Peyer's patch (tissue), 4 donors: ENCODE results near the gene SRPK2. TPM values are rescaled to one million over a fixed set of nuclear protein-coding genes. Genes with fewer than 3 reads are reported as not detected.
"Not testable (repeated sequence)": the region's sequence is repeated elsewhere in the genome, so short reads cannot be mapped to it uniquely, and the experiment has no call there.

Experiments used
- DNase-seq, 3 donors: peaks; one replicate each; pipeline ENCODE4 v3.0.0-alpha.2; 2017 to 2019
- H3K27ac ChIP-seq, 4 donors: fragments of 200-600 bp; sonication (generic); one replicate each; pipeline ENCODE4 v1.5.1; 2016 to 2019
- H3K27me3 ChIP-seq, 2 donors: fragments of 200-600 bp; sonication (generic); one replicate each; pipeline ENCODE4 v1.5.1; 2019
- H3K36me3 ChIP-seq, 3 donors: fragments of 200-600 bp; sonication (generic); one replicate each; pipeline ENCODE4 v1.5.1; 2016 to 2019
- H3K4me1 ChIP-seq, 4 donors: fragments of 200-600 bp; sonication (generic); one replicate each; pipeline ENCODE4 v1.5.1; 2016 to 2019
- H3K4me3 ChIP-seq, 4 donors: fragments of 200-600 bp; sonication (generic); 1 replicate in 3 of 4; 2 replicates in 1 of 4; pipeline ENCODE4 v1.5.1; 2016 to 2019; ENCODE audit warnings: mild to moderate bottlenecking in 1 of 4
- H3K9me3 ChIP-seq, 4 donors: fragments of 200-600 bp; sonication (generic); one replicate each; pipeline ENCODE4 v1.5.1; 2016 to 2019; ENCODE audit warnings: mild to moderate bottlenecking in 1 of 4
- CTCF ChIP-seq, 6 experiments: fragments of 450-650 bp in 4 of 6; fragments of 200-600 bp in 2 of 6; sonication (generic) in 1 of 6; IDR thresholded peaks; one replicate each; pipeline ENCODE4 v1.5.1; 2017 to 2019; ENCODE audit warnings: antibody characterized with exemption in 6 of 6, mild to moderate bottlenecking in 3 of 6, moderate library complexity in 1 of 6
- POLR2A ChIP-seq, 2 donors: fragments of 450-650 bp; IDR thresholded peaks; one replicate each; pipeline ENCODE4 v1.5.1; 2017; ENCODE audit warnings: antibody characterized with exemption in 2 of 2, mild to moderate bottlenecking in 2 of 2, moderate library complexity in 2 of 2
- total RNA-seq, 4 donors: library from RNA; depleted of rRNA; stranded (reverse); fragments of >200 nt; gene quantifications; one replicate each; pipeline ENCODE4 v1.1.0, GENCODE V29; 2016

Gene SRPK2
- total RNA-seq, 4 donors from 2014 or later = 25.7 to 96.6 (median 33.6) TPM

GRCh38 chr7:105365541-105366534 is 22.9 kb downstream of the SRPK2 start:
- Histone ChIP-seq H3K4me1 (no peaks in the 10 kb centered on the region), H3K27ac (no peak overlapping the region), H3K27me3 (no peaks in the 10 kb centered on the region), H3K36me3 (no peaks in the 10 kb centered on the region), H3K4me3 (no peak overlapping the region), H3K9me3 (peaks cover 0 to 3% (median 0%) of the 10 kb centered on the region in 4 donors)
- no peak for TF ChIP-seq POLR2A (IDR thresholded peaks at IDR 0.05)
- TF ChIP-seq CTCF (IDR thresholded peaks at IDR 0.05) = no peak
- DNase-seq = no peak

- peaks cover 0 to 3% (median 0%) of the 10 kb centered on the region in 4 donors for H3K9me3 ChIP-seq
- H3K27ac ChIP-seq = no peak overlapping the region
- DNase-seq = no peak
- TF ChIP-seq POLR2A (IDR thresholded peaks at IDR 0.05) (no peak), CTCF (IDR thresholded peaks at IDR 0.05) (no peak)
- H3K36me3 ChIP-seq = no peaks in the 10 kb centered on the region
- H3K27me3 ChIP-seq = no peaks in the 10 kb centered on the region
- no peaks in the 10 kb centered on the region for H3K4me1 ChIP-seq
- no peak overlapping the region for H3K4me3 ChIP-seq
These were observed 24.0 kb downstream of the SRPK2 start for GRCh38 chr7:105364684-105365083.

- not testable (repeated sequence) for H3K4me3 ChIP-seq, DNase-seq, H3K27ac ChIP-seq, H3K9me3 ChIP-seq, H3K4me1 ChIP-seq, H3K27me3 ChIP-seq, H3K36me3 ChIP-seq
These were observed 25.1 kb downstream of the SRPK2 start for GRCh38 chr7:105363657-105364056.

GRCh38 chr7:105362685-105363084 is 26.0 kb downstream of the SRPK2 start:
- not testable (repeated sequence) for H3K9me3 ChIP-seq, H3K36me3 ChIP-seq

GRCh38 chr7:105361995-105362394 is 26.7 kb downstream of the SRPK2 start:
- H3K9me3 ChIP-seq, H3K4me3 ChIP-seq, H3K4me1 ChIP-seq, H3K27me3 ChIP-seq, DNase-seq, H3K27ac ChIP-seq, H3K36me3 ChIP-seq: not testable (repeated sequence)

More at GRCh38 chr7:105362685-105363084, 26.0 kb downstream of the SRPK2 start:
- not testable (repeated sequence) for H3K4me1 ChIP-seq, H3K4me3 ChIP-seq, H3K27me3 ChIP-seq, H3K27ac ChIP-seq, DNase-seq

GRCh38 chr7:105360149-105360548 is 28.6 kb downstream of the SRPK2 start:
- H3K9me3 ChIP-seq, DNase-seq, H3K27me3 ChIP-seq, H3K4me1 ChIP-seq, H3K27ac ChIP-seq, H3K4me3 ChIP-seq, H3K36me3 ChIP-seq: not testable (repeated sequence)

GRCh38 chr7:105355701-105356100 is 33.0 kb downstream of the SRPK2 start:
- no peaks in the 10 kb centered on the region for H3K36me3 ChIP-seq
- H3K9me3 ChIP-seq = no peaks in the 10 kb centered on the region
- H3K27me3 ChIP-seq = no peaks in the 10 kb centered on the region
- H3K4me3 ChIP-seq = no peak overlapping the region
- peak overlapping the region in 1 of 4 donors; percentile 61 for H3K27ac ChIP-seq
- TF ChIP-seq CTCF (IDR thresholded peaks at IDR 0.05) (no peak), POLR2A (IDR thresholded peaks at IDR 0.05) (no peak)
- peaks cover 0 to 39% (median 28%) of the 10 kb centered on the region in 4 donors for H3K4me1 ChIP-seq
- peak in 1 of 3 donors; percentile 37 for DNase-seq
